Mesothelial cell of epicardium (in vitro differentiated cells): Measurements from ENCODE around the gene GALNT15. TPM values are rescaled to one million over a fixed set of nuclear protein-coding genes. Genes with fewer than 3 reads are reported as not detected.

ENCODE experiments used
- DNase-seq, 2 experiments: peaks; one replicate each; pipeline ENCODE4 v3.0.0; 2021; ENCODE audit warnings: low spot score in 2 of 2; ENCODE audit not compliant: unreplicated experiment in 2 of 2
- H3K27ac Mint-ChIP-seq: 2 replicates; pipeline ENCODE4 v1.8.0; 2021; ENCODE audit warnings: mixed read lengths
- H3K27me3 Mint-ChIP-seq: 2 replicates; pipeline ENCODE4 v1.8.0; 2021; ENCODE audit warnings: low read depth, mixed read lengths
- H3K36me3 Mint-ChIP-seq: 2 replicates; pipeline ENCODE4 v1.8.0; 2021; ENCODE audit warnings: mixed read lengths
- H3K4me1 Mint-ChIP-seq: 2 replicates; pipeline ENCODE4 v1.8.0; 2021; ENCODE audit warnings: mixed read lengths
- H3K4me3 Mint-ChIP-seq: 2 replicates; pipeline ENCODE4 v1.8.0; 2021; ENCODE audit warnings: mild to moderate bottlenecking, moderate library complexity, mixed read lengths
- H3K9me3 Mint-ChIP-seq: 2 replicates; pipeline ENCODE4 v1.8.0; 2021; ENCODE audit warnings: mixed read lengths
- total RNA-seq: library from RNA; stranded (reverse); gene quantifications from 3 replicates; pipeline ENCODE4 v1.2.1, GENCODE V29; 2021
- TF ChIP-seq, protein P1 (sequence below): fragments of 200-600 bp; sonication (generic); IDR thresholded peaks from one replicate; pipeline ENCODE4 v1.5.0; 2021; ENCODE audit warnings: antibody characterized with exemption; ENCODE audit not compliant: unreplicated experiment

The GALNT15 gene
- total RNA-seq, 1 donor from 2014 or later = 0.07 TPM

DNA sequence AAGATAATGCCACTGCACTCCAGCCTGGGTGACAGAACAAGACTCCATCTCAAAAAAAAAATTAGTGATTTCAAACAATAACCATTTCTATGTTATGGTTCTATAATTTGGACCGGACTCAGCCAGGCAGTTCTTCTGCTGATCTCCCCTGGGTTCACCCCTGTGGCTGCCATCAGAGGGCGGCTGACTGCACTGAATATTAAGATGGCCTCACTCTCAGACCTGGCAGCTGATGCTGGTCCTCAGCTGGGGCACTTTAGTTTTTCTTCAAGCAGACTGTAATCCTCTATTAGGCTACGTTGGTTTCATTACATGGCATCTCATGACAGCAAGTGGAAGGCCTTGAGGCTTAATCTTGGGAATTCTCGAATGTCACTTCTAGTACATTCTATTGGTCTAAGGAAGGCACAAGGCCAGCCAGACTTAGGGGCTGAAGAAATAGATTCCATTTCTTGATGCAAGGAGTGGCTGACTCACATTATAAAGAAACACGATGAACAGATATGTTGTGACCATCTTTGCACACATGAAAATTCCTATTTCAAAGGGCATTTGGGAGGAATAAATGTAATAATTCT, 12.8 kb downstream of the GALNT15 start:
- DNase-seq = no peak
- H3K27me3 Mint-ChIP-seq = peaks cover 19% of the 10 kb centered on the region
- H3K27ac Mint-ChIP-seq = no peak overlapping the region
- H3K4me3 Mint-ChIP-seq = no peak overlapping the region
- H3K36me3 Mint-ChIP-seq = no peaks in the 10 kb centered on the region
- TF ChIP-seq, protein P1, sequence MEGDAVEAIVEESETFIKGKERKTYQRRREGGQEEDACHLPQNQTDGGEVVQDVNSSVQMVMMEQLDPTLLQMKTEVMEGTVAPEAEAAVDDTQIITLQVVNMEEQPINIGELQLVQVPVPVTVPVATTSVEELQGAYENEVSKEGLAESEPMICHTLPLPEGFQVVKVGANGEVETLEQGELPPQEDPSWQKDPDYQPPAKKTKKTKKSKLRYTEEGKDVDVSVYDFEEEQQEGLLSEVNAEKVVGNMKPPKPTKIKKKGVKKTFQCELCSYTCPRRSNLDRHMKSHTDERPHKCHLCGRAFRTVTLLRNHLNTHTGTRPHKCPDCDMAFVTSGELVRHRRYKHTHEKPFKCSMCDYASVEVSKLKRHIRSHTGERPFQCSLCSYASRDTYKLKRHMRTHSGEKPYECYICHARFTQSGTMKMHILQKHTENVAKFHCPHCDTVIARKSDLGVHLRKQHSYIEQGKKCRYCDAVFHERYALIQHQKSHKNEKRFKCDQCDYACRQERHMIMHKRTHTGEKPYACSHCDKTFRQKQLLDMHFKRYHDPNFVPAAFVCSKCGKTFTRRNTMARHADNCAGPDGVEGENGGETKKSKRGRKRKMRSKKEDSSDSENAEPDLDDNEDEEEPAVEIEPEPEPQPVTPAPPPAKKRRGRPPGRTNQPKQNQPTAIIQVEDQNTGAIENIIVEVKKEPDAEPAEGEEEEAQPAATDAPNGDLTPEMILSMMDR = no peak
- peaks cover 3% of the 10 kb centered on the region for H3K4me1 Mint-ChIP-seq
- no peaks in the 10 kb centered on the region for H3K9me3 Mint-ChIP-seq

DNA sequence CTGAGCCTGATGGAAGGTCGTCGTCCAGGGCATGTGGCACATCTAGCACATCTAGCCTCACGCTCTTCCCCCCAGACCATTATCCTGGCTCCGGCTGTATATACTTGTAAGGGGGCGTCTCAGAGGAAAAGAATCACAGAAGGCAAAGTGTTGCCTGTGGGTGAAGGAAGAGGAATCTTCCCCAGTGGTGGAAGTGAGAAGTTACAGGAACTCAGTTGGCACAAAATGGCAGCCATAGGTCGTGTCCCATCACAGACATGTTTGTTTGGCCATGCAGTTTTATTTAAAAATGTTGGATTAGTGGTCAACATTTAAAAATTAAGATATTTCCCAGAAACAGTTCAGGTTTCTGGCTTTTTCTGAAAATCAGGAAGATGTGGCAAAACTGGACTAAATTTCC, 13.6 kb downstream of the GALNT15 start:
- H3K9me3 Mint-ChIP-seq = no peaks in the 10 kb centered on the region
- no peak overlapping the region for H3K4me3 Mint-ChIP-seq
- DNase-seq = no peak
- TF ChIP-seq, protein P1 = no peak
- peaks cover 5% of the 10 kb centered on the region for H3K4me1 Mint-ChIP-seq
- no peaks in the 10 kb centered on the region for H3K36me3 Mint-ChIP-seq
- no peak overlapping the region for H3K27ac Mint-ChIP-seq
- peaks cover 23% of the 10 kb centered on the region for H3K27me3 Mint-ChIP-seq

DNA sequence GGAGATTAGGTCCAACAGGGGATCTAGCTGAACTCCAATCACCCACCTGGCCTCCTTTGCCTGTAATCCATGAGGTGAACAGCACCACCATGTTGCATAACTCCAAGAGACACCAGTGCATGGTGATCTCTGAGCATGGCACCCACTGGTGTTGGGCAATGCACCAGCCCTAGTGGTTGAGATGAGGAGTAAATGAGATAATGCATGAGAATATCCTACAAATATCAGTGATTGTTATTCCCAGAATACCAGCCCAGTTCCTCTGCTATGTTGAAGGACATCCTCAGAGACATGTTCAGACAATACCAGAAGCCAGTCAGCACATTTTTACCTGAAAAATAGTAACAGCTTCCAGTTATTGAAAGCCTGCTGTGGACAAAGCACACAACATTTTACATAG, 14.7 kb downstream of the GALNT15 start:
- no peak overlapping the region for H3K27ac Mint-ChIP-seq
- TF ChIP-seq, protein P1 = no peak

DNA sequence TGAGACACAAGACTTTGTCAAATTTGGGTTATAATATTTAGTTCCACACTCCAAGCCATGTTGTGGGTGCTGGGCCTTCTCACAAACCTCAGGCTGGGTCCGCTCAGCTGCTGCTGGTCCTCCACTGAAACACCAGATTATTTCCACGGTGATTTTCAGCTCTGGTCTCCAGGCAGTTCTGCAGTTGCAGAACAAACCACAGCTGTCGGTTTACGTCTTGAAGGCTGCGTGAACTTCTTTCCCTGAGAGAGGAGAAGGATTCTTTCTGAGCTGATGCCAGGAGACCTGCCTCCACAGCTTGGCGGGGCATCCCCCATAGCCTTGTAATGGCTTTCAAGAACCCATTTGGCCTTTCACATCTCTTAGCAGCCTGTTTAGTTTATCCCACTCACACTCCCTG, 16.2 kb downstream of the GALNT15 start:
- no peak for DNase-seq
- no peak overlapping the region for H3K4me3 Mint-ChIP-seq

More for the DNA sequence above, 14.7 kb downstream of the GALNT15 start:
- Mint-ChIP-seq H3K27me3 (peaks cover 20% of the 10 kb centered on the region), H3K9me3 (no peaks in the 10 kb centered on the region), H3K4me1 (peaks cover 5% of the 10 kb centered on the region), H3K4me3 (no peak overlapping the region), H3K36me3 (no peaks in the 10 kb centered on the region)
- DNase-seq = no peak

DNA sequence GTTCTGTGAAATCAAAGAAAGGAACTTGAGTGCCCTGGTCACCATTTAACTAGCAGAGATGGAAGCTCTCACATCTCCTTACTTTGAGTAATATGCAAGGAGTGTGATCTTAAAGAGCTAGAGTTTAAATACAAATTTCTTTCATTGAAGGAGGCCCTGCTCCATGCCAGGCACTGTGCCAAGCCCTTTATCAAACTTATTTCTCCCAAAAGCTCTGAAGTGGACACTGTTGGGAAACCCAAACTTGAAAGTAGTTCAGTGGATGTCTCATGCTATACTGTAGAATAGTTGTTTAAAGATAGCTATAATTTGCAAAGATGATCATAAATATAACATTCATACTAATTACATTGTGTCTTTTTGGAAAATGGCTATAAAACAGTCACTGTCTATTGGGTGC, 17.1 kb downstream of the GALNT15 start:
- TF ChIP-seq, protein P1 = no peak
- Mint-ChIP-seq H3K4me3 (no peak overlapping the region), H3K27ac (no peak overlapping the region), H3K9me3 (no peaks in the 10 kb centered on the region), H3K4me1 (peaks cover 5% of the 10 kb centered on the region), H3K36me3 (no peaks in the 10 kb centered on the region), H3K27me3 (peaks cover 10% of the 10 kb centered on the region)
- no peak for DNase-seq

More for the DNA sequence above, 16.2 kb downstream of the GALNT15 start:
- Mint-ChIP-seq H3K27me3 (peaks cover 13% of the 10 kb centered on the region), H3K36me3 (no peaks in the 10 kb centered on the region), H3K27ac (no peak overlapping the region), H3K9me3 (no peaks in the 10 kb centered on the region), H3K4me1 (peaks cover 5% of the 10 kb centered on the region)
- TF ChIP-seq, protein P1 = no peak
